Upper lobe of right lung (tissue), 1 donor: Measurements from ENCODE around the gene PTPRN2. TPM values are rescaled to one million over a fixed set of nuclear protein-coding genes. Genes with fewer than 3 reads are reported as not detected.
A peak's percentile ranks its signal among the peaks of the same experiment; 100 is the strongest.

Source experiments
- ATAC-seq: fragments of 200-7000 bp; cut with Tn5 transposase; one replicate; pipeline ENCODE4 v1.9.1; 2020; ENCODE audit warnings: mild to moderate bottlenecking, moderate library complexity
- DNase-seq: peaks from one replicate; pipeline ENCODE4 v3.0.0-alpha.2; 2020
- H3K27ac ChIP-seq: fragments of 200-600 bp; one replicate; pipeline ENCODE4 v1.8.0; 2022
- H3K27me3 ChIP-seq: fragments of 200-600 bp; one replicate; pipeline ENCODE4 v1.8.0; 2022; ENCODE audit warnings: mild to moderate bottlenecking
- H3K36me3 ChIP-seq: fragments of 200-600 bp; one replicate; pipeline ENCODE4 v1.8.0; 2022
- H3K4me1 ChIP-seq: fragments of 200-600 bp; one replicate; pipeline ENCODE4 v1.8.0; 2022
- H3K4me3 ChIP-seq: fragments of 200-600 bp; one replicate; pipeline ENCODE4 v1.8.0; 2022; ENCODE audit warnings: mild to moderate bottlenecking
- H3K9me3 ChIP-seq: fragments of 200-600 bp; one replicate; pipeline ENCODE4 v1.8.0; 2022
- intact Hi-C: fragments of 100-400 bp; cut with DNase I; formaldehyde crosslinking; loops from one replicate; pipeline ENCODE4 v1.11.0; 2022
- total RNA-seq: library from RNA; stranded (reverse); fragmentation: NEBNext Ultra II Directional; extraction: Animal tissue kit (Norgen Biotek cat#: 25700); gene quantifications from one replicate; pipeline ENCODE4 v1.2.1, GENCODE V29; 2021
- TF ChIP-seq, protein P1 (sequence below): fragments of 200-600 bp; IDR thresholded peaks from one replicate; pipeline ENCODE4 v1.8.0; 2022; ENCODE audit warnings: antibody characterized with exemption
- donor health status: DM: no; HTN: yes; CAD: no; lungs with severe emphysema.

Gene PTPRN2
- total RNA-seq, 1 donor from 2014 or later: 4.9 TPM

DNA sequence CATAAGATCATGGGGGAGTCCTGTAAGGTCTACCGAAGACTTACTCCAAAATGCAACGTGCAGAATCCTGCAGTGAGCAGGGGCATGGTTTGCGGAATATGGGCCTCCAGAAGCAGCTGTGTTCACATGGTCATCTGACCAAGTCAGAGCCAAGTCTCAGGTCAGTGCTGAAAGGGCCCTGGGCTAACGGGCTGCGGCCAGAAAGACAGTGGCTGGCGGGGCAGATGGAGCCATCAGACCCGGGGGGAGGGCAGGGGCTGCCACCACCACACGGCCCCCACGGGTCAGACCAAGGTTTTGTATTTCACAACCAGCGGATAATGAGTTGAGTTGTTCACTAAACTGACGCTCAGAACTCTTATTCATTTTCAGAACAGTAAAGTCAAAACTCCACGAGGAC is 522.3 kb downstream of the PTPRN2 start:
- Histone ChIP-seq H3K4me1 (no peaks in the 10 kb centered on the region), H3K27me3 (no peaks in the 10 kb centered on the region), H3K4me3 (no peak overlapping the region), H3K36me3 (no peaks in the 10 kb centered on the region), H3K27ac (no peak overlapping the region), H3K9me3 (no peaks in the 10 kb centered on the region)
- ATAC-seq: no peak
- TF ChIP-seq, protein P1, sequence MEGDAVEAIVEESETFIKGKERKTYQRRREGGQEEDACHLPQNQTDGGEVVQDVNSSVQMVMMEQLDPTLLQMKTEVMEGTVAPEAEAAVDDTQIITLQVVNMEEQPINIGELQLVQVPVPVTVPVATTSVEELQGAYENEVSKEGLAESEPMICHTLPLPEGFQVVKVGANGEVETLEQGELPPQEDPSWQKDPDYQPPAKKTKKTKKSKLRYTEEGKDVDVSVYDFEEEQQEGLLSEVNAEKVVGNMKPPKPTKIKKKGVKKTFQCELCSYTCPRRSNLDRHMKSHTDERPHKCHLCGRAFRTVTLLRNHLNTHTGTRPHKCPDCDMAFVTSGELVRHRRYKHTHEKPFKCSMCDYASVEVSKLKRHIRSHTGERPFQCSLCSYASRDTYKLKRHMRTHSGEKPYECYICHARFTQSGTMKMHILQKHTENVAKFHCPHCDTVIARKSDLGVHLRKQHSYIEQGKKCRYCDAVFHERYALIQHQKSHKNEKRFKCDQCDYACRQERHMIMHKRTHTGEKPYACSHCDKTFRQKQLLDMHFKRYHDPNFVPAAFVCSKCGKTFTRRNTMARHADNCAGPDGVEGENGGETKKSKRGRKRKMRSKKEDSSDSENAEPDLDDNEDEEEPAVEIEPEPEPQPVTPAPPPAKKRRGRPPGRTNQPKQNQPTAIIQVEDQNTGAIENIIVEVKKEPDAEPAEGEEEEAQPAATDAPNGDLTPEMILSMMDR: no peak
- no peak for DNase-seq
- intact Hi-C loops: no loop called here

DNA sequence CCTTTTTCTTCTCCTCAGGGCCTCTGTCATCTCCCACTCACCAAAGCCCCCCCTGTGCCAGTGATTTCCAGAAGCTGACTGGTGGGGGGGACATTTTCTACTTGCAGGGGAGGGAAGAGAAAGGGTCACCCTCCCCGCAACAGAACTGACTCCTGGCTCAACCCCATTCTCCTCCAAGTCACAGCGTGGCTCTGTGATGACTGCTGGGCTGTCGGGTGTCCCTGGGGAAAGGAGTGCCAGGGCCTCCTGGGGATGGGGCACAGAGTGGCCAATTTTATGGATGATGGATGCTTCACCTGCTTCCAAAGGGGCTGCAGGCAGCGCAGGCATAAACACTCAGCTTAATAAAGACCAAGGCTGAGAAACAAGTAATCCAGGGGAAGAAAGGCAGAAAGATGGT is 523.0 kb downstream of the PTPRN2 start:
- H3K27me3 ChIP-seq: no peaks in the 10 kb centered on the region
- H3K4me3 ChIP-seq: no peak overlapping the region
- TF ChIP-seq, protein P1: no peak
- no peak overlapping the region for H3K27ac ChIP-seq
- ATAC-seq (no peak), DNase-seq (no peak)
- H3K36me3 ChIP-seq: no peaks in the 10 kb centered on the region
- no peaks in the 10 kb centered on the region for H3K4me1 ChIP-seq
- intact Hi-C loops: no loop called here
- H3K9me3 ChIP-seq: no peaks in the 10 kb centered on the region

DNA sequence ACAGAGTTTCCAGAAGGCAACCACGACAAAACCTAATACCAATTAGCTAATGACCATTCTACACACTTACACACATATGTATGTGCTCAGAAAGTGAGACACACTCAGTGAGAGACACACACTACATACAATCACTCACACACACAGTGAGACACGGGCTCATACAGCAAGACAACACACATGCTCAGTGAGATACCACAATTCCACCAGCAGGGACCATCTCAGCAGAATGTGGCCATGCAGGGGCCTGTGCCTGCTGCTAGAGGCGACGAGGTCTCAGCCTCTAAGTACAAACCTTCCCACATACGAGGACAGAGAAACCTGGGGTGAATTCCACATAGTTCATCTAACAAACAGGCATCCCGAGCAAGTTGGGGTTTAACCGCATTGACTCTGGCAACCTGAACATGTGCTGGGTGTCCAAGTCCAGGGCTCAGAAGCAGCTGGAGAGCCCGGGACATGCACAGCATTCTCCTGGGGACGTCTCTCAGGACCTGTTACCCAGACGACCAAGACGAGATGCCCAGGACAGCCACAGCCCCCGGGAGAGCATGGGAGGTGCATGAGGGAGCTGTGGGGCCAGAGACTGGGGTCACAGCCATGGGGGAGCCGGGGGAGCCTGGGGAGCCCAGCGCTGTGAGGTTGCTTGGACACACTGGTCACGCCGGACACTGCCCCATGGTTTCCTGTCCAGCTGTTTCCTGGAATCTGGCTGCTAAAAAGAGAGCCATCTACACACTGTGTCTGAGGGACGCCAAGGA is 523.6 kb downstream of the PTPRN2 start:
- no peaks in the 10 kb centered on the region for H3K27me3 ChIP-seq
- intact Hi-C loops: no loop called here
- TF ChIP-seq, protein P1: no peak
- ATAC-seq (no peak), DNase-seq (no peak)
- no peaks in the 10 kb centered on the region for H3K9me3 ChIP-seq
- H3K4me3 ChIP-seq: no peak overlapping the region
- no peaks in the 10 kb centered on the region for H3K36me3 ChIP-seq
- no peak overlapping the region for H3K27ac ChIP-seq
- no peaks in the 10 kb centered on the region for H3K4me1 ChIP-seq

DNA sequence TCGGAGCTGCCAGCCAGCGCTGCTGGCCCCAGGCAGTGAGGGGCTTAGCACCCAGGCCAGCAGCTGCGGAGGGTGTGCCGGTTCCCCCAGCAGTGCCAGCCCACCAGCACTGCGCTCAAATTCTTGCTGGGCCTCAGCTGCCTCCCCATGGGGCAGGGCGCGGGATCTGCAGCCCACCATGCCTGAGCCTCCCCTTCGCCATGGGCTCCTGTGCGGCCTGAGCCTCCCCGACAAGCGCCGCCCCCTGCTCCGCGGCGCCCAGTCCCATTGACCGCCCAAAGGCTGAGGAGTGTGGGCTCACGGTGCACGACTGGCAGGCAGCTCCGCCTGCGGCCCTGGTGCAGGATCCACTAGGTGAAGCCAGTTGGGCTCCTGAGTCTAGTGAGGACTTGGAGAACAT is 525.0 kb downstream of the PTPRN2 start:
- Histone ChIP-seq H3K27me3 (no peaks in the 10 kb centered on the region), H3K4me3 (no peak overlapping the region), H3K36me3 (no peaks in the 10 kb centered on the region), H3K9me3 (no peaks in the 10 kb centered on the region), H3K4me1 (no peaks in the 10 kb centered on the region), H3K27ac (no peak overlapping the region)
- TF ChIP-seq, protein P1: no peak
- intact Hi-C loops: no loop called here
- DNase-seq (no peak), ATAC-seq (no peak)

DNA sequence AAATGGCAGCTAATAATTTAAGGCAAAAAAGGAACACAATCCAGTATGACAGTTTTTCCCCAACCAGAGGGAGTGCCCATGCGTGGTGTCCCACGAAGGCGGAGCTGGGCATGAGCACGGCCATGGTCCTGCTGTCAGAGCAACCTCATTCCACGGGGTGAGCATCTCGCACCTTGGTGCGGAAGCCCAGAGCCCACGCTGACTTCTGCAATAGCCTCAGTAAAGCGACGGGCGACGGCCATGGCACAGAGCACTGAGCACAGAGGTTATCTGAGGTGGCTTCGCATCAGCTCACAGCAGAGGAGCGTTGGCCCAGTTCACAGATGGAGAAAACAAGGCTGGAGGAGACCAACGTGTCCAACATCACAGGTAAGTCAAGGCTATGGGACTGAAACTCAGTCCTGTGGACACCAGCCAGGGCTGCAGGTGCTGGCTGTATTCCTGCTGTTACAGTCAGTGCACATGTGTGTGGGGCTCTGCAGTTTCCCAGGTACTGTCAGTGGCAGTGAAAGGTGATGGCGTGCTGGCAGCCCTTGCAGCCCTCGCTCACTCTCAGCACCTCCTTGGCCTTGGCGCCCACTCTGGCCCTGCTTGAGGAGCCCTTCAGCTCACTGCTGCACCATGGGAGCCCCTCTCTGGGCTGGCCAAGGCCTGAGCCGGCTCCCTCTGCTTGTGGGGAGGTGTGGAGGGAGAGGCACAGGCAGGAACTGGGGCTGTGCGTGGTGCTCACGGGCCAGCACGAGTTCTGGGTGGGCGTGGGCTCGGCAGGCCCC is 525.6 kb downstream of the PTPRN2 start:
- Histone ChIP-seq H3K4me1 (no peaks in the 10 kb centered on the region), H3K36me3 (no peaks in the 10 kb centered on the region), H3K9me3 (no peaks in the 10 kb centered on the region), H3K4me3 (no peak overlapping the region), H3K27ac (no peak overlapping the region), H3K27me3 (no peaks in the 10 kb centered on the region)
- TF ChIP-seq, protein P1: no peak
- intact Hi-C loops: no loop called here
- DNase-seq (peak; percentile 38), ATAC-seq (no peak)
